DMS53 (cell line): ENCODE data around the gene DACT3.

ENCODE experiments used
- DNase-seq: peaks from one replicate; lab custom pipeline; 2025; lab: John Stamatoyannopoulos, UW

The DACT3 gene

GRCh38 chr19:46668662-46669061 is 7.7 kb upstream of the DACT3 start:
- no peak for DNase-seq

GRCh38 chr19:46665072-46665471 is 4.1 kb upstream of the DACT3 start:
- DNase-seq, result no peak

GRCh38 chr19:46661735-46662592 is 982 bp upstream of the DACT3 start:
- DNase-seq, result peak; percentile 96

GRCh38 chr19:46660551-46661019 is 397 bp downstream of the DACT3 start:
- no peak for DNase-seq

GRCh38 chr19:46660008-46660517 is 919 bp downstream of the DACT3 start:
- peak; percentile 42 for DNase-seq

GRCh38 chr19:46659151-46660007 is 1.6 kb downstream of the DACT3 start:
- DNase-seq, result peak; percentile 47

GRCh38 chr19:46656541-46656940 is 4.4 kb downstream of the DACT3 start:
- no peak for DNase-seq

- DNase-seq, result no peak
Observed at GRCh38 chr19:46654621-46655152, 6.3 kb downstream of the DACT3 start.

- no peak for DNase-seq
Observed at GRCh38 chr19:46650445-46650844, 10.5 kb downstream of the DACT3 start.

GRCh38 chr19:46648961-46649960 is 11.7 kb downstream of the DACT3 start:
- no peak for DNase-seq

GRCh38 chr19:46648060-46648960 is 12.7 kb downstream of the DACT3 start:
- no peak for DNase-seq

- no peak for DNase-seq
Observed at GRCh38 chr19:46646402-46646801, 14.6 kb downstream of the DACT3 start.

GRCh38 chr19:46644720-46645119 is 16.3 kb downstream of the DACT3 start:
- DNase-seq, result no peak

GRCh38 chr19:46640656-46641055 is 20.3 kb downstream of the DACT3 start:
- DNase-seq, result no peak

GRCh38 chr19:46639358-46640182 is 21.4 kb downstream of the DACT3 start:
- peak; percentile 75 for DNase-seq

- DNase-seq, result peak; percentile 42
Observed at GRCh38 chr19:46637224-46637623, 23.8 kb downstream of the DACT3 start.

- peak; percentile 46 for DNase-seq
Observed at GRCh38 chr19:46635920-46636761, 24.8 kb downstream of the DACT3 start, which contains the start of gene GNG8. TSS of gene GNG8 (minus strand) at chr19:46636202. CDS start at chr19:46634682, 1,520 bp downstream.

- no peak for DNase-seq
Observed at GRCh38 chr19:46634656-46635218, 26.2 kb downstream of the DACT3 start.
